Suprapubic skin (tissue), 4 donors: ENCODE measurements around the gene GGT5.

Experiments
- CTCF ChIP-seq, 2 donors: fragments of 200-600 bp in 1 of 2; fragments of 450-650 bp in 1 of 2; sonication (generic) in 1 of 2; IDR thresholded peaks; one replicate each; pipeline ENCODE4 v1.5.1; 2016 to 2019; ENCODE audit warnings: antibody characterized with exemption in 2 of 2, mild to moderate bottlenecking in 1 of 2, moderate library complexity in 1 of 2
- EP300 ChIP-seq: sonication (generic); formaldehyde crosslinking; IDR thresholded peaks from one replicate; pipeline ENCODE4 v1.6.1; 2017; ENCODE audit warnings: antibody characterized with exemption
- POLR2A ChIP-seq, 2 donors: fragments of 450-650 bp; IDR thresholded peaks; one replicate each; pipeline ENCODE4 v1.6.1; 2017; ENCODE audit warnings: antibody characterized with exemption in 2 of 2, mild to moderate bottlenecking in 2 of 2, moderate library complexity in 2 of 2
- POLR2AphosphoS5 ChIP-seq, 3 donors: sonication (generic); formaldehyde crosslinking; IDR thresholded peaks; one replicate each; pipeline ENCODE4 v1.6.1; 2017; ENCODE audit warnings: antibody characterized with exemption in 3 of 3

DNA sequence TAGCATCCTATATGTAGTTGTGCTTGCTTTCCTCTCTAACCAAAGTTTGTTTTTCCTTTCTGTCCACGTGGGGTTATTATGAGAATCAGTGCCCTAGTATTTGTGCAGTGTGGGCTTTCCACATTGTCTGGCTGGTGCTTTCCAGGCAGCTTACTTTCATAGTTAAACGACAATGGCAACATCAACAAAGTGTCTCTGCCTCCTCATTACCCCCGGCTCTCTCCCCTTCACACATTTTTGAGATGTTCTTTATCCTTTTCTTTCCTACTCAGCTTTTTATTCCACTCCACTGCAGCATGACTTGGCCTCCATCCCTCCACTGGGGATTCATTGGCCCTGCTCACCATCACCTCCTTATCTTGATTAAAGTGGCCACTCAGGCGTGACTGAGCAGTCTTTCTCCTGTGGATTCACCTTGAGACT is 44.9 kb upstream of the GGT5 start:
- no peak for TF ChIP-seq CTCF (IDR thresholded peaks at IDR 0.05)
- no peak for TF ChIP-seq POLR2A (IDR thresholded peaks at IDR 0.05)
- TF ChIP-seq POLR2AphosphoS5 (IDR thresholded peaks at IDR 0.05): no peak
- TF ChIP-seq EP300: no peak
